Measurements from ENCODE around the gene CLEC17A.

DNA sequence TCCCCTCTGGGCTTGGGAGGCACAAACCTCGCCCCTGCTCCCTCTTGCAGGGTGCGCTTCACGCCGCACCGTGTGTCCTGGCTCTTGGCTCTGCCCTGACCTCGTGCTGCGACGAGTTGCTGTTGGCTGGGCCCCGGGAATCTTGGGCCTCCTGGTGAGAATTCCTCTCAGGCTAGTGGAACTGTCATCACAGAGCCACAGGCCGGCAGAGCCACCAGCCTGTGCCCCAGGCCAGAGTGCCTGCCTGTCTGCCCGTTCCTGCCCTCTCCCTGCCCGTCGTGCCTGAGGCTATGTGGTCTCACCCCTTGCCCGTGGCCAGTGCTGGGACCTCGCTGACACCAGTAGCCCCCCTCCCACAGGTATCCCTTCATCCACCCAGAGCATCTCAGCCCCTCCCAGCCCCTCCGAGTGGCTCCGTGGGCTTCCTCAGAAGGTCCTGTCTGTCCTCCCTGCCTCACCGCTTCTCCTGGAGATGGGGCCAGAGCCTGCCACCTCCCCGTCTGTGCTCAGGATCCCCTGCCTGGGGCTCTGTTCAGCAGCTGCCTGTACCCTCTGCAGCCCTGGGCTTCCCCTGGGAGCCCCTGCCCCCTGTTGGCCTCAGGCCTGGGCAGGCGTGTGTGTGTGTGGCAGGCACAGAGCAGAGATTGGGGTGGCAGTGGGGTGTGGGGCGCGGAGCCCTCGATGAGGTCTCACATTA lies 24.4 kb upstream of the CLEC17A start:
- TF ChIP-seq, protein P1, sequence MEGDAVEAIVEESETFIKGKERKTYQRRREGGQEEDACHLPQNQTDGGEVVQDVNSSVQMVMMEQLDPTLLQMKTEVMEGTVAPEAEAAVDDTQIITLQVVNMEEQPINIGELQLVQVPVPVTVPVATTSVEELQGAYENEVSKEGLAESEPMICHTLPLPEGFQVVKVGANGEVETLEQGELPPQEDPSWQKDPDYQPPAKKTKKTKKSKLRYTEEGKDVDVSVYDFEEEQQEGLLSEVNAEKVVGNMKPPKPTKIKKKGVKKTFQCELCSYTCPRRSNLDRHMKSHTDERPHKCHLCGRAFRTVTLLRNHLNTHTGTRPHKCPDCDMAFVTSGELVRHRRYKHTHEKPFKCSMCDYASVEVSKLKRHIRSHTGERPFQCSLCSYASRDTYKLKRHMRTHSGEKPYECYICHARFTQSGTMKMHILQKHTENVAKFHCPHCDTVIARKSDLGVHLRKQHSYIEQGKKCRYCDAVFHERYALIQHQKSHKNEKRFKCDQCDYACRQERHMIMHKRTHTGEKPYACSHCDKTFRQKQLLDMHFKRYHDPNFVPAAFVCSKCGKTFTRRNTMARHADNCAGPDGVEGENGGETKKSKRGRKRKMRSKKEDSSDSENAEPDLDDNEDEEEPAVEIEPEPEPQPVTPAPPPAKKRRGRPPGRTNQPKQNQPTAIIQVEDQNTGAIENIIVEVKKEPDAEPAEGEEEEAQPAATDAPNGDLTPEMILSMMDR (IDR thresholded peaks at IDR 0.05; ENCODE audit: control extremely low read depth in 1 of 3, insufficient read depth in 1 of 3, low read depth in 1 of 3, low read length in 3 of 3), result no peak
- TF ChIP-seq EP300 (IDR thresholded peaks at IDR 0.05; ENCODE audit: borderline replicate concordance in 1 of 2, low read depth in 2 of 2, low read length in 2 of 2) (no peak), TEAD4 (IDR thresholded peaks at IDR 0.05; ENCODE audit: low read depth, low read length) (no peak), BRCA1 (IDR thresholded peaks at IDR 0.05; ENCODE audit: low read depth, low read length) (no peak), EZH2 (IDR thresholded peaks at IDR 0.05; ENCODE audit: low read depth, low read length, severe bottlenecking) (no peak), POLR2A (IDR thresholded peaks at IDR 0.05; ENCODE audit: control extremely low read depth in 1 of 2, low read depth in 2 of 2, low read length in 2 of 2) (no peak), JUN (IDR thresholded peaks at IDR 0.05; ENCODE audit: low read depth, low read length) (no peak), YY1 (IDR thresholded peaks at IDR 0.05; ENCODE audit: low read depth, low read length) (no peak), CREB1 (IDR thresholded peaks at IDR 0.05) (no peak), SP1 (IDR thresholded peaks at IDR 0.05; ENCODE audit: low read depth, low read length) (no peak)
- TF ChIP-seq, protein P2, sequence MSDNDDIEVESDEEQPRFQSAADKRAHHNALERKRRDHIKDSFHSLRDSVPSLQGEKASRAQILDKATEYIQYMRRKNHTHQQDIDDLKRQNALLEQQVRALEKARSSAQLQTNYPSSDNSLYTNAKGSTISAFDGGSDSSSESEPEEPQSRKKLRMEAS (IDR thresholded peaks at IDR 0.05), result no peak
- TF ChIP-seq, protein P3, sequence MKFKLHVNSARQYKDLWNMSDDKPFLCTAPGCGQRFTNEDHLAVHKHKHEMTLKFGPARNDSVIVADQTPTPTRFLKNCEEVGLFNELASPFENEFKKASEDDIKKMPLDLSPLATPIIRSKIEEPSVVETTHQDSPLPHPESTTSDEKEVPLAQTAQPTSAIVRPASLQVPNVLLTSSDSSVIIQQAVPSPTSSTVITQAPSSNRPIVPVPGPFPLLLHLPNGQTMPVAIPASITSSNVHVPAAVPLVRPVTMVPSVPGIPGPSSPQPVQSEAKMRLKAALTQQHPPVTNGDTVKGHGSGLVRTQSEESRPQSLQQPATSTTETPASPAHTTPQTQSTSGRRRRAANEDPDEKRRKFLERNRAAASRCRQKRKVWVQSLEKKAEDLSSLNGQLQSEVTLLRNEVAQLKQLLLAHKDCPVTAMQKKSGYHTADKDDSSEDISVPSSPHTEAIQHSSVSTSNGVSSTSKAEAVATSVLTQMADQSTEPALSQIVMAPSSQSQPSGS (IDR thresholded peaks at IDR 0.05; ENCODE audit: low read length), result no peak
